ENCODE data around the gene PLIN5.

The PLIN5 gene

GRCh38 chr19:4581666-4582553, 46.9 kb upstream of the PLIN5 start:
- no peaks in the 10 kb centered on the region for H3K4me1 ChIP-seq (ENCODE audit: low read length)
- H3F3A ChIP-seq (ENCODE audit: insufficient read depth, low read length) = no peaks in the 10 kb centered on the region
- H3K4me3 ChIP-seq (ENCODE audit: low read length) = no peak overlapping the region
- H3K36me3 ChIP-seq (replicated peaks; ENCODE audit: insufficient read depth, low read length) = no peaks in the 10 kb centered on the region
- H3K9me3 ChIP-seq (replicated peaks; ENCODE audit: insufficient read depth, low read length) = no peaks in the 10 kb centered on the region
- DNase-seq = no peak
- no peaks in the 10 kb centered on the region for H4K20me1 ChIP-seq (ENCODE audit: insufficient read depth, low read length)
- no peak overlapping the region for H3K4me2 ChIP-seq (ENCODE audit: low read depth, low read length)
- H3K9me2 ChIP-seq (replicated peaks; ENCODE audit: insufficient read depth, low read length) = no peaks in the 10 kb centered on the region
- no peak overlapping the region for H3K9ac ChIP-seq (ENCODE audit: low read length)
- peaks cover 94% of the 10 kb centered on the region for H3K27me3 ChIP-seq (replicated peaks; ENCODE audit: insufficient read depth, low read length)
- TF ChIP-seq EZH2phosphoT487 (IDR thresholded peaks at IDR 0.05; ENCODE audit: low read length) (no peak), EZH2 (optimal IDR thresholded peaks at IDR 0.05; ENCODE audit: low read depth, low read length) (no peak), CTCF (IDR thresholded peaks at IDR 0.05; ENCODE audit: low read length) (no peak)
- no peaks in the 10 kb centered on the region for H3K79me2 ChIP-seq (ENCODE audit: low read length)
- no peak overlapping the region for H3K27ac ChIP-seq (ENCODE audit: low read length)
- no peak overlapping the region for H2AFZ ChIP-seq (ENCODE audit: low read length)

- Histone ChIP-seq H3K36me3 (replicated peaks; ENCODE audit: insufficient read depth, low read length) (no peaks in the 10 kb centered on the region), H3K9me2 (replicated peaks; ENCODE audit: insufficient read depth, low read length) (no peaks in the 10 kb centered on the region), H3K4me1 (ENCODE audit: low read length) (no peaks in the 10 kb centered on the region), H4K20me1 (ENCODE audit: insufficient read depth, low read length) (no peaks in the 10 kb centered on the region), H3K27ac (ENCODE audit: low read length) (no peak overlapping the region), H3K4me3 (ENCODE audit: low read length) (no peak overlapping the region), H3K9me3 (replicated peaks; ENCODE audit: insufficient read depth, low read length) (no peaks in the 10 kb centered on the region), H3F3A (ENCODE audit: insufficient read depth, low read length) (no peaks in the 10 kb centered on the region), H2AFZ (ENCODE audit: low read length) (no peak overlapping the region), H3K27me3 (replicated peaks; ENCODE audit: insufficient read depth, low read length) (peaks cover 94% of the 10 kb centered on the region), H3K79me2 (ENCODE audit: low read length) (no peaks in the 10 kb centered on the region), H3K4me2 (ENCODE audit: low read depth, low read length) (no peak overlapping the region), H3K9ac (ENCODE audit: low read length) (no peak overlapping the region)
- TF ChIP-seq EZH2phosphoT487 (IDR thresholded peaks at IDR 0.05; ENCODE audit: low read length) = no peak
- no peak for TF ChIP-seq EZH2 (optimal IDR thresholded peaks at IDR 0.05; ENCODE audit: low read depth, low read length)
- no peak for TF ChIP-seq CTCF (IDR thresholded peaks at IDR 0.05; ENCODE audit: low read length)
- DNase-seq = no peak
Measured at GRCh38 chr19:4580961-4581665, 46.1 kb upstream of the PLIN5 start.

- Histone ChIP-seq H3K9ac (ENCODE audit: low read length) (no peak overlapping the region), H3K27ac (ENCODE audit: low read length) (no peak overlapping the region), H3F3A (ENCODE audit: insufficient read depth, low read length) (no peaks in the 10 kb centered on the region), H3K27me3 (replicated peaks; ENCODE audit: insufficient read depth, low read length) (peaks cover 94% of the 10 kb centered on the region), H3K4me1 (ENCODE audit: low read length) (no peaks in the 10 kb centered on the region), H3K79me2 (ENCODE audit: low read length) (no peaks in the 10 kb centered on the region), H3K4me3 (ENCODE audit: low read length) (no peak overlapping the region), H3K9me2 (replicated peaks; ENCODE audit: insufficient read depth, low read length) (no peaks in the 10 kb centered on the region), H3K4me2 (ENCODE audit: low read depth, low read length) (no peak overlapping the region), H2AFZ (ENCODE audit: low read length) (no peak overlapping the region), H3K36me3 (replicated peaks; ENCODE audit: insufficient read depth, low read length) (no peaks in the 10 kb centered on the region), H4K20me1 (ENCODE audit: insufficient read depth, low read length) (no peaks in the 10 kb centered on the region), H3K9me3 (replicated peaks; ENCODE audit: insufficient read depth, low read length) (no peaks in the 10 kb centered on the region)
- no peak for TF ChIP-seq EZH2phosphoT487 (IDR thresholded peaks at IDR 0.05; ENCODE audit: low read length)
- no peak for TF ChIP-seq CTCF (IDR thresholded peaks at IDR 0.05; ENCODE audit: low read length)
- TF ChIP-seq EZH2 (optimal IDR thresholded peaks at IDR 0.05; ENCODE audit: low read depth, low read length) = no peak
- no peak for DNase-seq
Measured at GRCh38 chr19:4580021-4580901, 45.2 kb upstream of the PLIN5 start.
